ENCODE results near the gene RTL9.

RTL9 gene

GRCh38 chrX:110363244-110363643, 4.6 kb downstream of the RTL9 start:
- Histone ChIP-seq H3K27me3 (ENCODE audit: control insufficient read depth, insufficient read depth, low read length) (peaks cover 37% of the 10 kb centered on the region), H3K9me3 (replicated peaks; ENCODE audit: low read length) (no peaks in the 10 kb centered on the region), H3K36me3 (ENCODE audit: insufficient read depth, low read length) (no peaks in the 10 kb centered on the region), H3K9ac (ENCODE audit: low read depth, low read length) (no peak overlapping the region), H3K4me2 (ENCODE audit: low read length) (no peak overlapping the region), H3K4me3 (ENCODE audit: low read length) (no peak overlapping the region), H3K4me1 (ENCODE audit: control insufficient read depth, insufficient read depth, low read length) (no peaks in the 10 kb centered on the region)

DNA sequence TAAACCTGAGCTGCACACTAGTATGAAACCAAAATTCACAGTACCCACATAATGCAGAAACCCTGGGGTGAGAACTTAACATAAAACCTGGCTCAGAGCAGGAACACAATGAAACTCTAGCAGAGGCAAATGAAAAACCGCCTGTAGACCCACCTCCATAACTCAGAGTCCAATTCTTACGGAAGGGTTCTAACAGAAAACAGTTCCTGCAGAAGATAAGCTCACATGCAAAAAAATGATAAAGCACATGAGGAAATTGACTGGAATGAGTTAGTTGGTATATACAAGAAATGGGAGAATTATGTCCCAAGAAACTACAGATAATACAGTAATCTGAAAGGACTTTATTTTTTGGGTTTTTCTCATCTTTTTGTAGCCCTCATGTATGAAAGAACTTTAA, 14.7 kb downstream of the RTL9 start:
- Histone ChIP-seq H3K4me2 (ENCODE audit: low read length) (no peak overlapping the region), H3K27me3 (ENCODE audit: control insufficient read depth, insufficient read depth, low read length) (peaks cover 25% of the 10 kb centered on the region), H3K4me1 (ENCODE audit: control insufficient read depth, insufficient read depth, low read length) (no peaks in the 10 kb centered on the region), H3K9ac (ENCODE audit: low read depth, low read length) (no peak overlapping the region), H3K36me3 (ENCODE audit: insufficient read depth, low read length) (no peaks in the 10 kb centered on the region), H3K9me3 (replicated peaks; ENCODE audit: low read length) (no peaks in the 10 kb centered on the region), H3K4me3 (ENCODE audit: low read length) (no peak overlapping the region)

GRCh38 chrX:110374559-110374958, 15.9 kb downstream of the RTL9 start:
- Histone ChIP-seq H3K9me3 (replicated peaks; ENCODE audit: low read length) (no peaks in the 10 kb centered on the region), H3K9ac (ENCODE audit: low read depth, low read length) (no peak overlapping the region)

GRCh38 chrX:110381216-110381615, 22.6 kb downstream of the RTL9 start:
- Histone ChIP-seq H3K27me3 (ENCODE audit: control insufficient read depth, insufficient read depth, low read length) (peaks cover 1% of the 10 kb centered on the region), H3K4me3 (ENCODE audit: low read length) (no peak overlapping the region), H3K4me2 (ENCODE audit: low read length) (no peak overlapping the region), H3K36me3 (ENCODE audit: insufficient read depth, low read length) (no peaks in the 10 kb centered on the region), H3K4me1 (ENCODE audit: control insufficient read depth, insufficient read depth, low read length) (peaks cover 37% of the 10 kb centered on the region), H3K9ac (ENCODE audit: low read depth, low read length) (no peak overlapping the region), H3K9me3 (replicated peaks; ENCODE audit: low read length) (no peaks in the 10 kb centered on the region)

More at GRCh38 chrX:110374559-110374958, 15.9 kb downstream of the RTL9 start:
- Histone ChIP-seq H3K4me1 (ENCODE audit: control insufficient read depth, insufficient read depth, low read length) (peaks cover 4% of the 10 kb centered on the region), H3K4me2 (ENCODE audit: low read length) (no peak overlapping the region), H3K4me3 (ENCODE audit: low read length) (no peak overlapping the region), H3K36me3 (ENCODE audit: insufficient read depth, low read length) (no peaks in the 10 kb centered on the region), H3K27me3 (ENCODE audit: control insufficient read depth, insufficient read depth, low read length) (peaks cover 25% of the 10 kb centered on the region)

- Histone ChIP-seq H3K4me2 (ENCODE audit: low read length) (peak overlapping the region; percentile 45), H3K36me3 (ENCODE audit: insufficient read depth, low read length) (no peaks in the 10 kb centered on the region), H3K9me3 (replicated peaks; ENCODE audit: low read length) (no peaks in the 10 kb centered on the region), H3K9ac (ENCODE audit: low read depth, low read length) (peak overlapping the region; percentile 54), H3K4me3 (ENCODE audit: low read length) (no peak overlapping the region), H3K4me1 (ENCODE audit: control insufficient read depth, insufficient read depth, low read length) (peaks cover 37% of the 10 kb centered on the region), H3K27me3 (ENCODE audit: control insufficient read depth, insufficient read depth, low read length) (no peaks in the 10 kb centered on the region)
These were observed 24.8 kb downstream of the RTL9 start for GRCh38 chrX:110383414-110383813.

DNA sequence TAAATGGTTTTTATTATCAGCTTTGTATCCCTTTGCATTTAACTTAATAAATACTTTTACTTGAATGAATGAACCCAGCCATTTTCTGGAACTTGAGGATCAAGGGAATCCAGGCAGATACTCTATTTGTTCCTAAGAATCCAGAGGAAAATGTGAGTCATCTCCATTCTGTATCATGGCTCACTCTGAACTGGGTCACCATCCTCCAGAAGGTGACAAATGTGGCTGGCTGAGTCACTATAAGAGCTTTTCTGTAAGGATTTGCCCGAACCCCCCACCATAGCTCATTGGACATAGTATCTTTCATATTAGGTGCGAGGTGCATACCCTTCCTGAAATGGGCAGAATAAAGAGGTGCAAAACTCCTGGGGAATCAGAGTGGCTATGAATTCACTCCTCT, 25.8 kb downstream of the RTL9 start:
- Histone ChIP-seq H3K36me3 (ENCODE audit: insufficient read depth, low read length) (no peaks in the 10 kb centered on the region), H3K4me1 (ENCODE audit: control insufficient read depth, insufficient read depth, low read length) (peaks cover 34% of the 10 kb centered on the region), H3K9ac (ENCODE audit: low read depth, low read length) (no peak overlapping the region), H3K4me3 (ENCODE audit: low read length) (no peak overlapping the region), H3K27me3 (ENCODE audit: control insufficient read depth, insufficient read depth, low read length) (no peaks in the 10 kb centered on the region), H3K9me3 (replicated peaks; ENCODE audit: low read length) (no peaks in the 10 kb centered on the region), H3K4me2 (ENCODE audit: low read length) (no peak overlapping the region)

GRCh38 chrX:110389570-110389969, 30.9 kb downstream of the RTL9 start:
- Histone ChIP-seq H3K27me3 (ENCODE audit: control insufficient read depth, insufficient read depth, low read length) (peaks cover 5% of the 10 kb centered on the region), H3K36me3 (ENCODE audit: insufficient read depth, low read length) (no peaks in the 10 kb centered on the region), H3K9ac (ENCODE audit: low read depth, low read length) (no peak overlapping the region), H3K4me2 (ENCODE audit: low read length) (no peak overlapping the region), H3K4me1 (ENCODE audit: control insufficient read depth, insufficient read depth, low read length) (peaks cover 6% of the 10 kb centered on the region), H3K9me3 (replicated peaks; ENCODE audit: low read length) (no peaks in the 10 kb centered on the region), H3K4me3 (ENCODE audit: low read length) (no peak overlapping the region)

DNA sequence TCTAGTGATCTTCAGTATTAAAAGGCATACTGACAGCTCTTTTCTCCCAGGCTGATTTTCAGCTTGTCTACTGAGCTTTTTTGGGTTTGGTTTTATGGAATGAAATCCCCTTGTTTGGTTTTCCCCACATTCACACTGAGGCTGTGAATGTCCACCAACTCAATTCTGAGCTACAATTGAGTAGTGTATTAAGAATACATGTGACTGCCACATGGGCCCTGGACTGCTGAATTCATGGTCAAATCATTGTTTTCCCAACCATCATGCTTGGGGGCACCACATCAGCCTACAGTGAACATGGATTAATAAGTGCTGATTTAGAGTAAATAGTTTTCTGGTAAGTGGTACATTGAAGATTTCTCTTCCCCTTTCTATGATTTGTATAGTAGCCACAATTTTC, 32.4 kb downstream of the RTL9 start:
- H3K4me1 ChIP-seq (ENCODE audit: control insufficient read depth, insufficient read depth, low read length): peaks cover 18% of the 10 kb centered on the region
- no peaks in the 10 kb centered on the region for H3K36me3 ChIP-seq (ENCODE audit: insufficient read depth, low read length)
- H3K27me3 ChIP-seq (ENCODE audit: control insufficient read depth, insufficient read depth, low read length): peaks cover 5% of the 10 kb centered on the region
- H3K4me3 ChIP-seq (ENCODE audit: low read length): no peak overlapping the region
- H3K9me3 ChIP-seq (replicated peaks; ENCODE audit: low read length): no peaks in the 10 kb centered on the region
- no peak overlapping the region for H3K4me2 ChIP-seq (ENCODE audit: low read length)
- no peak overlapping the region for H3K9ac ChIP-seq (ENCODE audit: low read depth, low read length)

- H3K9ac ChIP-seq (ENCODE audit: low read depth, low read length): no peak overlapping the region
These were observed 36.0 kb downstream of the RTL9 start for GRCh38 chrX:110394651-110395050.

DNA sequence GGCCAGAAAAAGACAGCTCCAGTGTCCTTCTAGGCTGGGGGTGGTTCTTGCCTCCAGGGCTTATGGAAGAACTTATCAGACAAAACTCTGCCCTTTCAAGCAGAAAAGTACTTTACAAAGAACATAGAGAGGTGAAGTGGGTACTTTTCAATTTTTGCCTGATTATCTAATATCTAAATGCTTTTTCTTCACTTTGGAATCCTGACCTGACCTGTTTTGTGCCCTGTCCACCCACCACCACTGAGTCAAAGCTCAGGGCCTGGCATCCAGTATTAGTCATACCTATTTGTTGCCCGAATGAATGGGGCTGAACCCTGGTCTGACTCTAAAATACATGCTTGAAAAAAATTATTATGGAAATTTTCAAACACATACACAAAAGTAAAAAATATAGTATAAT, 37.2 kb downstream of the RTL9 start:
- H3K27me3 ChIP-seq (ENCODE audit: control insufficient read depth, insufficient read depth, low read length): peaks cover 5% of the 10 kb centered on the region
- peaks cover 32% of the 10 kb centered on the region for H3K4me1 ChIP-seq (ENCODE audit: control insufficient read depth, insufficient read depth, low read length)
- H3K4me2 ChIP-seq (ENCODE audit: low read length): peak overlapping the region; percentile 46
- H3K9me3 ChIP-seq (replicated peaks; ENCODE audit: low read length): no peaks in the 10 kb centered on the region
- no peaks in the 10 kb centered on the region for H3K36me3 ChIP-seq (ENCODE audit: insufficient read depth, low read length)
- H3K9ac ChIP-seq (ENCODE audit: low read depth, low read length): peak overlapping the region; percentile 18
- no peak overlapping the region for H3K4me3 ChIP-seq (ENCODE audit: low read length)

More at GRCh38 chrX:110394651-110395050, 36.0 kb downstream of the RTL9 start:
- Histone ChIP-seq H3K36me3 (ENCODE audit: insufficient read depth, low read length) (no peaks in the 10 kb centered on the region), H3K27me3 (ENCODE audit: control insufficient read depth, insufficient read depth, low read length) (peaks cover 5% of the 10 kb centered on the region), H3K9me3 (replicated peaks; ENCODE audit: low read length) (no peaks in the 10 kb centered on the region), H3K4me2 (ENCODE audit: low read length) (no peak overlapping the region), H3K4me1 (ENCODE audit: control insufficient read depth, insufficient read depth, low read length) (peaks cover 32% of the 10 kb centered on the region), H3K4me3 (ENCODE audit: low read length) (no peak overlapping the region)

GRCh38 chrX:110396735-110397134, 38.1 kb downstream of the RTL9 start:
- peaks cover 3% of the 10 kb centered on the region for H3K27me3 ChIP-seq (ENCODE audit: control insufficient read depth, insufficient read depth, low read length)
- H3K4me2 ChIP-seq (ENCODE audit: low read length): no peak overlapping the region
- H3K4me3 ChIP-seq (ENCODE audit: low read length): no peak overlapping the region
- no peak overlapping the region for H3K9ac ChIP-seq (ENCODE audit: low read depth, low read length)
- no peaks in the 10 kb centered on the region for H3K9me3 ChIP-seq (replicated peaks; ENCODE audit: low read length)
- peaks cover 32% of the 10 kb centered on the region for H3K4me1 ChIP-seq (ENCODE audit: control insufficient read depth, insufficient read depth, low read length)
- H3K36me3 ChIP-seq (ENCODE audit: insufficient read depth, low read length): no peaks in the 10 kb centered on the region

DNA sequence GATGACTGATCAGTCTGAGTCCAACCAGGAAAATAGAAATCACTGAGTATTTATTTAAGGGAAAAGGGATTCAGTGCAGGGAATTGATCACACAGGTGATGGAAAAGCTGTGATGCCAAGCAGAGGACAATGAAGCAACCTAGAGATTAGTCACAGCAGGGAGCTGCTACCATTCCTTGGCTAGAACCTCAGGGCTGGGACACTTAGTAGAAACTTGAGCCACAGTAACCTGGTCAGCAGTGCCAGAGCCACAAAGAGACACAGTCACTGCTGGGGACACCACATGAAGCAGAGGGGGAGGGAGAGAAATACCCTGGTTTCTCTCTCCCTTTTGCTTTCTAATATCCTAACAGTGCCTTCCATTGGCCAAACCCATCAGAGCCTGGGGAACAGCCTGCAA, 38.7 kb downstream of the RTL9 start:
- Histone ChIP-seq H3K4me2 (ENCODE audit: low read length) (no peak overlapping the region), H3K9me3 (replicated peaks; ENCODE audit: low read length) (no peaks in the 10 kb centered on the region), H3K27me3 (ENCODE audit: control insufficient read depth, insufficient read depth, low read length) (no peaks in the 10 kb centered on the region), H3K36me3 (ENCODE audit: insufficient read depth, low read length) (no peaks in the 10 kb centered on the region), H3K9ac (ENCODE audit: low read depth, low read length) (no peak overlapping the region), H3K4me3 (ENCODE audit: low read length) (no peak overlapping the region), H3K4me1 (ENCODE audit: control insufficient read depth, insufficient read depth, low read length) (peaks cover 37% of the 10 kb centered on the region)

Data from skeletal muscle satellite cell (primary cell).